Uterus (tissue), 4 donors: Measurements from ENCODE around the gene SYNGR3. TPM values are rescaled to one million over a fixed set of nuclear protein-coding genes. Genes with fewer than 3 reads are reported as not detected.

ENCODE experiments used
- DNase-seq, 2 donors: peaks; one replicate each; pipeline ENCODE4 v3.0.0-alpha.2; 2019 to 2020
- H3K27ac ChIP-seq, 2 donors: fragments of 200-600 bp; sonication (generic); 1 replicate in 1 of 2; 2 replicates in 1 of 2; pipeline ENCODE4 v1.5.1; 2016 to 2018
- H3K27me3 ChIP-seq, 2 donors: fragments of 200-600 bp; sonication (generic); one replicate each; pipeline ENCODE4 v1.5.1; 2018 to 2019; ENCODE audit warnings: control low read depth in 1 of 2
- H3K36me3 ChIP-seq, 2 donors: fragments of 200-600 bp; sonication (generic); one replicate each; pipeline ENCODE4 v1.5.1; 2019; ENCODE audit warnings: control low read depth in 1 of 2
- H3K4me1 ChIP-seq, 2 donors: fragments of 200-600 bp; sonication (generic); one replicate each; pipeline ENCODE4 v1.5.1; 2018 to 2019; ENCODE audit warnings: control low read depth in 1 of 2
- H3K4me3 ChIP-seq, 2 donors: fragments of 200-600 bp; sonication (generic); 1 replicate in 1 of 2; 2 replicates in 1 of 2; pipeline ENCODE4 v1.5.1; 2018 to 2019; ENCODE audit warnings: mild to moderate bottlenecking in 1 of 2
- H3K9me3 ChIP-seq, 2 donors: fragments of 200-600 bp; sonication (generic); one replicate each; pipeline ENCODE4 v1.5.1; 2019; ENCODE audit warnings: control low read depth in 1 of 2
- POLR2A ChIP-seq, 2 donors: fragments of 450-650 bp; IDR thresholded peaks; one replicate each; pipeline ENCODE4 v1.6.1; 2016; ENCODE audit warnings: antibody characterized with exemption in 2 of 2, mild to moderate bottlenecking in 1 of 2, moderate library complexity in 1 of 2
- intact Hi-C: fragments of 100-400 bp; cut with DNase I; formaldehyde crosslinking; loops from one replicate; pipeline ENCODE4 v1.15.1; 2023; ENCODE audit warnings: low total_unique reads
- total RNA-seq, 4 donors: library from RNA; depleted of rRNA in 3 of 4; stranded (reverse); fragments of >200 nt in 3 of 4; gene quantifications; one replicate each; pipeline versions ENCODE4 v1.1.0 to v1.2.4, GENCODE V29; 2014 to 2023
- TF ChIP-seq, protein P1 (sequence below), 4 experiments: fragments of 200-600 bp in 2 of 4; fragments of 450-650 bp in 2 of 4; sonication (generic) in 2 of 4; IDR thresholded peaks; one replicate each; pipeline ENCODE4 v1.5.1; 2016 to 2019; ENCODE audit warnings: antibody characterized with exemption in 4 of 4, mild to moderate bottlenecking in 2 of 4, moderate library complexity in 1 of 4
- donor health status: DM: yes; HTN: yes; CAD: no.

The SYNGR3 gene
- total RNA-seq, 4 donors from 2014 or later: 1.5 TPM; not detected in 3

DNA sequence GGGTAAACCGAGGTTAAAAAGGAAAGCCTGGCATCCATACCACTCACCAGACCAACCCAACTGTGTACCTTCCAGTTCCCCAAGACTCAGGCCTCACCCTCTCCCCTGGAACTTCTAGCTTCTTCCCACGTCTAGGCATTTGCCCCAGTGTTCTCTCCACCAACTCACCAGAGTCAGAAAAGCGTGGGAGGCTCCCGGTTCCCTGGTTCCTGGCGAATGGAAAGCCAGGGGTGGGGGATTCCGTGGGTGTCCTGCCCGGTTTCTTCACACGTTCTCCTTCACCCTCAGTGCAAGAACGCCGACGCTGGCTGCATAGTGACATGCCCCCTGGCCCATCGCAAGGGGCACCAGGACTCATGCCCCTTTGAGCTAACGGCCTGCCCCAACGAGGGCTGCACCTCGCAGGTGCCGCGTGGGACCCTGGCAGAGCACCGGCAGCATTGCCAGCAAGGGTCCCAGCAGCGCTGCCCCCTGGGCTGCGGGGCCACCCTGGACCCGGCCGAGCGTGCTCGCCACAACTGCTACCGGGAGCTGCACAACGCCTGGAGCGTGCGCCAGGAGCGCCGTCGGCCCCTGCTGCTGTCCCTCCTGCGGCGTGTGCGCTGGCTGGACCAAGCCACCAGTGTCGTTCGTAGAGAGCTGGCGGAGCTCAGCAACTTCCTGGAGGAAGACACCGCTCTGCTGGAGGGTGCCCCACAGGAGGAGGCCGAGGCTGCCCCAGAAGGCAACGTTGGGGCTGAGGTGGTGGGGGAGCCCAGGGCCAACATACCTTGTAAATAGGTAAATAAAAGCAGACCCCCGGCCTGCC is 21.4 kb upstream of the SYNGR3 start:
- peaks cover 0 to 20% of the 10 kb centered on the region in 2 donors for H3K4me1 ChIP-seq
- no peak for DNase-seq
- intact Hi-C loops: no loop called here
- TF ChIP-seq POLR2A (IDR thresholded peaks at IDR 0.05): no peak
- TF ChIP-seq, protein P1, sequence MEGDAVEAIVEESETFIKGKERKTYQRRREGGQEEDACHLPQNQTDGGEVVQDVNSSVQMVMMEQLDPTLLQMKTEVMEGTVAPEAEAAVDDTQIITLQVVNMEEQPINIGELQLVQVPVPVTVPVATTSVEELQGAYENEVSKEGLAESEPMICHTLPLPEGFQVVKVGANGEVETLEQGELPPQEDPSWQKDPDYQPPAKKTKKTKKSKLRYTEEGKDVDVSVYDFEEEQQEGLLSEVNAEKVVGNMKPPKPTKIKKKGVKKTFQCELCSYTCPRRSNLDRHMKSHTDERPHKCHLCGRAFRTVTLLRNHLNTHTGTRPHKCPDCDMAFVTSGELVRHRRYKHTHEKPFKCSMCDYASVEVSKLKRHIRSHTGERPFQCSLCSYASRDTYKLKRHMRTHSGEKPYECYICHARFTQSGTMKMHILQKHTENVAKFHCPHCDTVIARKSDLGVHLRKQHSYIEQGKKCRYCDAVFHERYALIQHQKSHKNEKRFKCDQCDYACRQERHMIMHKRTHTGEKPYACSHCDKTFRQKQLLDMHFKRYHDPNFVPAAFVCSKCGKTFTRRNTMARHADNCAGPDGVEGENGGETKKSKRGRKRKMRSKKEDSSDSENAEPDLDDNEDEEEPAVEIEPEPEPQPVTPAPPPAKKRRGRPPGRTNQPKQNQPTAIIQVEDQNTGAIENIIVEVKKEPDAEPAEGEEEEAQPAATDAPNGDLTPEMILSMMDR (IDR thresholded peaks at IDR 0.05): no peak
- H3K27me3 ChIP-seq: no peaks in the 10 kb centered on the region
- H3K27ac ChIP-seq: no peak overlapping the region
- no peaks in the 10 kb centered on the region for H3K36me3 ChIP-seq
- no peak overlapping the region for H3K4me3 ChIP-seq
- H3K9me3 ChIP-seq: no peaks in the 10 kb centered on the region

DNA sequence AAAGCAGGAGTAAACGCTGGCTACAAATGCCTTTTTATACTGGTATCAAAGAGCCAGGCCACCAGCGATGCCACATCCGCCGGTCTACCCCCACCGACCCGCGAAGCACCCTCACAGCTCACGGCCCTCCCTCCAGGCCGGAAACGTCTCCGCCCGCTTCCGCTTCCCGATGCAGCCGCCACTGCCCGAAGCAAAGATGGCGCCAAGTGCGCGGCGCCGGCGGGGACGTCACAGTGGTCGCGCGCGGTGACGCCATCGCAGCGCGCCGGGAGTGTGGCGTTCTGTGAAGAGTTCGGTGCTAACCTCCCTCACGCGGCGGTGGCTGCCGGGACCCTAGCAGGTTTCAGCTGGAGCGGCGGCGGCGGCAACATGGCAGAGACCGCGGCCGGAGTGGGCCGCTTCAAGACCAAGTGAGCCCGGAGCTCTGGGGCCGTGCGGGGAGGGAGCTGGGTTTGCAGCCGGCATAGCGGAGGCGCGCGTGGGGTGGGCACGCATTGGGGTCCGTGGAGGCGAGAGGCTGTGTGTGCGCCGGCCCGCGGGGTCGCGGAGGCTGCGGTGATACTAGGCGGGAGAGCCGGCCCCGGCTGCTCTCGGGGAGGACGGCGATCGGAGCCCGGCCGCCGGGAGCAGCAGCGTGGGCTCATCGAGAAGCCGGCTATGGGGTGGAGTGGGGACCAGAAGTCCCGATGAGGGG is 17.8 kb upstream of the SYNGR3 start, which contains the start of gene TBL3:
Gene TBL3, plus strand, starts transcription at position 258 of the 694 bp plus-strand sequence. Its CDS starts 112 bp downstream, at position 370.
- intact Hi-C loops: no loop called here
- TF ChIP-seq, protein P1 (IDR thresholded peaks at IDR 0.05): peak in 2 of 4 experiments; percentile 42 to 54
- TF ChIP-seq POLR2A (IDR thresholded peaks at IDR 0.05): peak; percentile 91 to 95

DNA sequence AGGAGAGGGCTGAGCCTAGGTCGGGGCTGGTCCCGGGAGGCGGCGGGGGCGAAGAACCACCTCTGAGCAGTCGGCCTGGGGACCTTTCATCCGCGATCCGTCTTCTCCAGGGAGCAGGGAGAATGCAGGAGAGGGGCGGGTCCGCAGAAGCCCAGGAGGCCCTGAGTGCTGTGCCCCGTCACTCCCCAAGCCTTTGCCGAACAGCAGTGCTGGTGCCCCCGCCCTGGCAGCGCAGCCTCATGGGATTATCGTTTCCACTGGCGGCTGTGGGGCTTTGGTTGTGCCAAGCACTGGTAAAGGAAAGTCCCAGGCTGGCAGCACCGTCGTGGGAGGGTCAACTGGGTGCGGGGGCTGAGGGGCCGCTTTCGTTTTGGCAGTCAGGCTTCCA is 17.3 kb upstream of the SYNGR3 start:
- Histone ChIP-seq H3K9me3 (no peaks in the 10 kb centered on the region), H3K4me3 (peak overlapping the region; percentile 74 to 83), H3K4me1 (peaks cover 0 to 18% of the 10 kb centered on the region in 2 donors), H3K27me3 (no peaks in the 10 kb centered on the region), H3K27ac (peak overlapping the region; percentile 77 to 86), H3K36me3 (no peaks in the 10 kb centered on the region)
- TF ChIP-seq, protein P1 (IDR thresholded peaks at IDR 0.05): no peak
- no peak for TF ChIP-seq POLR2A (IDR thresholded peaks at IDR 0.05)
- DNase-seq: no peak
- intact Hi-C loops: no loop called here

More for the DNA sequence above, 17.8 kb upstream of the SYNGR3 start, which contains the start of gene TBL3:
- peak; percentile 90 to 94 for DNase-seq
- Histone ChIP-seq H3K27me3 (no peaks in the 10 kb centered on the region), H3K4me3 (peak within 1 kb of the TSS; percentile 74 to 83), H3K4me1 (peaks cover 0 to 18% of the 10 kb centered on the region in 2 donors), H3K36me3 (no peaks in the 10 kb centered on the region), H3K9me3 (no peaks in the 10 kb centered on the region), H3K27ac (peak within 1 kb of the TSS; percentile 77 to 86)

DNA sequence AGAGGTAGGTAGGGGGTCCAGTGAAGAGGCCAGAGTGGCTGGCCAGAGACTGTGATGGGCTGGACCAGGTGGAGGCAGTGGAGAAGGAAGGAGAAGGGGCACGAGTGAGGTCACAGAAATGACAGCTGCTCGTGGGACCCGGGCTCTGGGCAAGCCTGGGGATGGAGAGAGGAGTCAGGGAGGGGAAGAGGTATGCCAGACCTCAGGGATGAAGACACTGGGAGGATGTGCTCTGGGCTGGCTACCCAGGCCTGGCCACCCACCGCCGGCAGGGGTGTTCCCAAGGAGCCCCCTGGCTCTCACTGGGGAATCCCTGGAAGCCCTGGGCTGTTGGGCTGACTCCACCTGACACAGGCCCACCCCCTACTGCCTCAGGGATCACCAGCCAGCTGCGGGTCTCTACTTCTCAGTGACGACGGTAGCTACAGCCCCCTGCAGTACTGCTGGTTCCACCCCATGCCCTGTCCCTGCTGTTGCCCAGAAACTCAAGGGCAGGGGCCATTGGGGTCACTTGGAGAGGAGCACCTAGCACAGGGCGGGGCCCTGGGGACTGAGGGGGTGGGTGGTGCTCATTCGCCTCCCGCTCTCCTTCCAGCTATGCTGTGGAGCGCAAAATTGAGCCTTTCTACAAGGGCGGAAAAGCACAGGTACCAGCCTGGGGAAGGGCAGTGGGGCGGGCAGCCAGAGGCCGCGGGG is 16.2 kb upstream of the SYNGR3 start:
- Histone ChIP-seq H3K4me3 (no peak overlapping the region), H3K27me3 (no peaks in the 10 kb centered on the region), H3K27ac (no peak overlapping the region), H3K9me3 (no peaks in the 10 kb centered on the region), H3K4me1 (peaks cover 0 to 18% of the 10 kb centered on the region in 2 donors), H3K36me3 (no peaks in the 10 kb centered on the region)
- DNase-seq: no peak
- intact Hi-C loops: no loop called here
- TF ChIP-seq POLR2A (IDR thresholded peaks at IDR 0.05): no peak
- TF ChIP-seq, protein P1 (IDR thresholded peaks at IDR 0.05): no peak
